ENCODE measurements around the gene RNF113B. TPM values are rescaled to one million over a fixed set of nuclear protein-coding genes. Genes with fewer than 3 reads are reported as not detected.

RNF113B gene
- not detected for total RNA-seq
- under 1 TPM in 1 of 2 donors, not detected in 1; 0.64 TPM for polyA plus RNA-seq

DNA sequence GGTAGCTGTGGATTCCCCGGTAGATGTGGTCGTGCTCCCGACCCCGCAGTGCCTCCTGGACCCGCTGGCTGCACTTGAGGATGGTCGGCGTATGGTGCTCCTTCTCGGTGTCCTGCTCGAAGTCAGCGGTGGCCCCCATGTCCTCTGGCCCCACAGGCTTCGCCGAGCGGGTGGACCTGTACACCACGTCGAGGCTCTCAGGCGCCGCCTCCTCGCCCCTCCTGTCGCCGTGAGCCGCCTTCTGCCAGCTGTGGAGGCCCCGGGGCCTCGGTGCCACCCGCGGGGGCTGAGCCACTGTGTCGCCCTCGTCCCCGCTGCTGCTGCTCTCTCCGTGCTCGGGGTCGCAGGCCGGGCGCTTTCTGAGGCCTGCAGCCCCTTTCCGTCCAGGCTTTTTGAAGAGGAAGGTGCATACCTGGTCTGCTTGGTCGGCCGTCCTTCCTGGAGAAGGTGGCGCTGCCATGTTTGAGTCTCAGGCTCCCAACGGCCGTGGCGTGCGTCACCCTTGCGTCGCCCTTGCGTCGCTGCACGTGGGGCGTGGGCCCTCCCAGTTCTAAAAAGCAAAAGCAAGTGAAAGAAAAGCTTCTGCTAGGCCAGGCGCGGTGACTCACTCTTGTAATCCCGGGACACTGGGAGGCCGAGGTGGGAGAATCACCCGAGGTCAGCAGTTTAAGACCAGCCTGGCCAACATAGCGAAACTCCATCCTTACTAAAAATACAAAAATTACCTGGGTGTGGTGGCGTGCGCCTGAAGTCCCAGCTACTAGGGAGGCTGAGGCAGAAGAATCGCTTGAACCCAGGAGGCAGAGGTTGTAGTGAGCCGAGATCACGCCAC lies at the start of gene RNF113B:
Gene RNF113B, minus strand, starts transcription at position 493 of the 832 bp plus-strand sequence. Its CDS starts 33 bp downstream, at position 460.
- Histone ChIP-seq H3K9me3 (ENCODE audit: control insufficient read depth in 4 of 4, low read length in 3 of 4) (no peaks in the 10 kb centered on the region), H3K9ac (ENCODE audit: low read depth in 1 of 2, low read length in 2 of 2) (no peak within 1 kb of the TSS), H3K36me3 (ENCODE audit: control insufficient read depth in 4 of 4, insufficient read depth in 3 of 4, low read depth in 1 of 4, low read length in 3 of 4) (peaks cover 0 to 8% (median 1%) of the 10 kb centered on the region in 4 donors), H3K27ac (ENCODE audit: low read depth in 1 of 2, low read length in 2 of 2) (no peak within 1 kb of the TSS), H3K4me3 (ENCODE audit: low read depth in 1 of 3, low read length in 3 of 3) (no peak within 1 kb of the TSS), H3K4me1 (ENCODE audit: control insufficient read depth in 4 of 4, insufficient read depth in 4 of 4, low read length in 3 of 4) (peaks cover 8 to 39% (median 31%) of the 10 kb centered on the region in 4 donors), H3K27me3 (ENCODE audit: control insufficient read depth in 4 of 4, insufficient read depth in 4 of 4, low read length in 3 of 4) (no peaks in the 10 kb centered on the region)
- WGBS: 96% methylated on average over 58 of the region's 58 CpGs
- DNase-seq (ENCODE audit: low spot score): no peak
- TF ChIP-seq GABPA (IDR thresholded peaks at IDR 0.05 in 1 of 2, conservative IDR thresholded peaks at IDR 0.05 in 1 of 2): no peak
- TF ChIP-seq JUND (IDR thresholded peaks at IDR 0.05): no peak
- TF ChIP-seq RXRA (IDR thresholded peaks at IDR 0.05): no peak
- TF ChIP-seq, protein P1, sequence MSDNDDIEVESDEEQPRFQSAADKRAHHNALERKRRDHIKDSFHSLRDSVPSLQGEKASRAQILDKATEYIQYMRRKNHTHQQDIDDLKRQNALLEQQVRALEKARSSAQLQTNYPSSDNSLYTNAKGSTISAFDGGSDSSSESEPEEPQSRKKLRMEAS (IDR thresholded peaks at IDR 0.05): no peak
- TF ChIP-seq EGR1 (IDR thresholded peaks at IDR 0.05; ENCODE audit: low read depth in 2 of 2): no peak
- TF ChIP-seq, protein P2, sequence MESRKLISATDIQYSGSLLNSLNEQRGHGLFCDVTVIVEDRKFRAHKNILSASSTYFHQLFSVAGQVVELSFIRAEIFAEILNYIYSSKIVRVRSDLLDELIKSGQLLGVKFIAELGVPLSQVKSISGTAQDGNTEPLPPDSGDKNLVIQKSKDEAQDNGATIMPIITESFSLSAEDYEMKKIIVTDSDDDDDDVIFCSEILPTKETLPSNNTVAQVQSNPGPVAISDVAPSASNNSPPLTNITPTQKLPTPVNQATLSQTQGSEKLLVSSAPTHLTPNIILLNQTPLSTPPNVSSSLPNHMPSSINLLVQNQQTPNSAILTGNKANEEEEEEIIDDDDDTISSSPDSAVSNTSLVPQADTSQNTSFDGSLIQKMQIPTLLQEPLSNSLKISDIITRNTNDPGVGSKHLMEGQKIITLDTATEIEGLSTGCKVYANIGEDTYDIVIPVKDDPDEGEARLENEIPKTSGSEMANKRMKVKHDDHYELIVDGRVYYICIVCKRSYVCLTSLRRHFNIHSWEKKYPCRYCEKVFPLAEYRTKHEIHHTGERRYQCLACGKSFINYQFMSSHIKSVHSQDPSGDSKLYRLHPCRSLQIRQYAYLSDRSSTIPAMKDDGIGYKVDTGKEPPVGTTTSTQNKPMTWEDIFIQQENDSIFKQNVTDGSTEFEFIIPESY (IDR thresholded peaks at IDR 0.05): no peak
- no peak for TF ChIP-seq RAD21 (IDR thresholded peaks at IDR 0.05)
- TF ChIP-seq HNF4G (IDR thresholded peaks at IDR 0.05): no peak
- TF ChIP-seq, protein P3, sequence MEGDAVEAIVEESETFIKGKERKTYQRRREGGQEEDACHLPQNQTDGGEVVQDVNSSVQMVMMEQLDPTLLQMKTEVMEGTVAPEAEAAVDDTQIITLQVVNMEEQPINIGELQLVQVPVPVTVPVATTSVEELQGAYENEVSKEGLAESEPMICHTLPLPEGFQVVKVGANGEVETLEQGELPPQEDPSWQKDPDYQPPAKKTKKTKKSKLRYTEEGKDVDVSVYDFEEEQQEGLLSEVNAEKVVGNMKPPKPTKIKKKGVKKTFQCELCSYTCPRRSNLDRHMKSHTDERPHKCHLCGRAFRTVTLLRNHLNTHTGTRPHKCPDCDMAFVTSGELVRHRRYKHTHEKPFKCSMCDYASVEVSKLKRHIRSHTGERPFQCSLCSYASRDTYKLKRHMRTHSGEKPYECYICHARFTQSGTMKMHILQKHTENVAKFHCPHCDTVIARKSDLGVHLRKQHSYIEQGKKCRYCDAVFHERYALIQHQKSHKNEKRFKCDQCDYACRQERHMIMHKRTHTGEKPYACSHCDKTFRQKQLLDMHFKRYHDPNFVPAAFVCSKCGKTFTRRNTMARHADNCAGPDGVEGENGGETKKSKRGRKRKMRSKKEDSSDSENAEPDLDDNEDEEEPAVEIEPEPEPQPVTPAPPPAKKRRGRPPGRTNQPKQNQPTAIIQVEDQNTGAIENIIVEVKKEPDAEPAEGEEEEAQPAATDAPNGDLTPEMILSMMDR (IDR thresholded peaks at IDR 0.05; ENCODE audit: low read depth, low read length, missing input control): no peak
- TF ChIP-seq, protein P4, sequence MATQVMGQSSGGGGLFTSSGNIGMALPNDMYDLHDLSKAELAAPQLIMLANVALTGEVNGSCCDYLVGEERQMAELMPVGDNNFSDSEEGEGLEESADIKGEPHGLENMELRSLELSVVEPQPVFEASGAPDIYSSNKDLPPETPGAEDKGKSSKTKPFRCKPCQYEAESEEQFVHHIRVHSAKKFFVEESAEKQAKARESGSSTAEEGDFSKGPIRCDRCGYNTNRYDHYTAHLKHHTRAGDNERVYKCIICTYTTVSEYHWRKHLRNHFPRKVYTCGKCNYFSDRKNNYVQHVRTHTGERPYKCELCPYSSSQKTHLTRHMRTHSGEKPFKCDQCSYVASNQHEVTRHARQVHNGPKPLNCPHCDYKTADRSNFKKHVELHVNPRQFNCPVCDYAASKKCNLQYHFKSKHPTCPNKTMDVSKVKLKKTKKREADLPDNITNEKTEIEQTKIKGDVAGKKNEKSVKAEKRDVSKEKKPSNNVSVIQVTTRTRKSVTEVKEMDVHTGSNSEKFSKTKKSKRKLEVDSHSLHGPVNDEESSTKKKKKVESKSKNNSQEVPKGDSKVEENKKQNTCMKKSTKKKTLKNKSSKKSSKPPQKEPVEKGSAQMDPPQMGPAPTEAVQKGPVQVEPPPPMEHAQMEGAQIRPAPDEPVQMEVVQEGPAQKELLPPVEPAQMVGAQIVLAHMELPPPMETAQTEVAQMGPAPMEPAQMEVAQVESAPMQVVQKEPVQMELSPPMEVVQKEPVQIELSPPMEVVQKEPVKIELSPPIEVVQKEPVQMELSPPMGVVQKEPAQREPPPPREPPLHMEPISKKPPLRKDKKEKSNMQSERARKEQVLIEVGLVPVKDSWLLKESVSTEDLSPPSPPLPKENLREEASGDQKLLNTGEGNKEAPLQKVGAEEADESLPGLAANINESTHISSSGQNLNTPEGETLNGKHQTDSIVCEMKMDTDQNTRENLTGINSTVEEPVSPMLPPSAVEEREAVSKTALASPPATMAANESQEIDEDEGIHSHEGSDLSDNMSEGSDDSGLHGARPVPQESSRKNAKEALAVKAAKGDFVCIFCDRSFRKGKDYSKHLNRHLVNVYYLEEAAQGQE (IDR thresholded peaks at IDR 0.05): no peak
- TF ChIP-seq, protein P5, sequence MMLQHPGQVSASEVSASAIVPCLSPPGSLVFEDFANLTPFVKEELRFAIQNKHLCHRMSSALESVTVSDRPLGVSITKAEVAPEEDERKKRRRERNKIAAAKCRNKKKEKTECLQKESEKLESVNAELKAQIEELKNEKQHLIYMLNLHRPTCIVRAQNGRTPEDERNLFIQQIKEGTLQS (IDR thresholded peaks at IDR 0.05): no peak
- no peak for TF ChIP-seq YY1 (IDR thresholded peaks at IDR 0.05)
- no peak for TF ChIP-seq SP1 (IDR thresholded peaks at IDR 0.05)
- no peak for TF ChIP-seq FOXA2 (IDR thresholded peaks at IDR 0.05)
